Kidney (tissue), 14 donors: ENCODE measurements around the gene GARRE1. TPM values are rescaled to one million over a fixed set of nuclear protein-coding genes. Genes with fewer than 3 reads are reported as not detected.

Source experiments
- DNase-seq, 5 donors: peaks; one replicate each; pipeline ENCODE4 v3.0.0-alpha.2; 2013 to 2020
- FAIRE-seq: peaks from 2 replicates; lab custom pipeline; 2012; peaks lifted over from hg19 to GRCh38; lab: Jason Lieb, UNC
- H3K27ac ChIP-seq, 2 donors: one replicate each; pipeline ENCODE4 v1.7.0; 2013; ENCODE audit warnings: low read depth in 2 of 2, low read length in 2 of 2, inconsistent platforms in 1 of 2
- H3K27me3 ChIP-seq: one replicate; pipeline ENCODE4 v1.7.1; 2013; ENCODE audit warnings: low read length, inconsistent platforms; ENCODE audit not compliant: control insufficient read depth, insufficient read depth
- H3K36me3 ChIP-seq, 3 donors: one replicate each; pipeline versions ENCODE4 v1.7.0 to v1.7.1; 2013; ENCODE audit warnings: low read length in 3 of 3, control low read depth in 1 of 3, inconsistent platforms in 1 of 3; ENCODE audit not compliant: insufficient read depth in 3 of 3, control insufficient read depth in 2 of 3
- H3K4me1 ChIP-seq, 3 donors: one replicate each; pipeline versions ENCODE4 v1.7.0 to v1.7.1; 2013; ENCODE audit warnings: low read length in 3 of 3, inconsistent platforms in 1 of 3, low read depth in 1 of 3; ENCODE audit not compliant: control insufficient read depth in 2 of 3, insufficient read depth in 2 of 3
- H3K4me3 ChIP-seq, 3 donors: one replicate each; pipeline versions ENCODE4 v1.7.0 to v1.8.1; 2013; ENCODE audit warnings: low read length in 3 of 3, control low read depth in 1 of 3, inconsistent platforms in 1 of 3
- H3K9ac ChIP-seq, 3 donors: one replicate each; pipeline versions ENCODE4 v1.7.0 to v1.7.1; 2013; ENCODE audit warnings: low read length in 3 of 3, control low read depth in 1 of 3, inconsistent platforms in 1 of 3
- H3K9me3 ChIP-seq, 3 donors: one replicate each; pipeline versions ENCODE4 v1.7.0 to v1.7.1; 2013; ENCODE audit warnings: low read length in 3 of 3, control low read depth in 1 of 3, inconsistent platforms in 1 of 3; ENCODE audit not compliant: control insufficient read depth in 2 of 3, insufficient read depth in 1 of 3
- intact Hi-C: fragments of 100-400 bp; cut with DNase I; formaldehyde crosslinking; loops from one replicate; pipeline ENCODE4 v1.11.1; 2022
- polyA plus RNA-seq: library from polyadenylated mRNA; stranded (reverse); fragments of 350-450 nt; fragmentation: Illumina TruSeq; extraction: RNeasy Lipid Tissue Mini Kit (QIAGEN cat#74804); gene quantifications from one replicate; pipeline ENCODE4 v1.2.3, GENCODE V29; 2014; ENCODE audit warnings: low read depth, low replicate concordance; ENCODE audit not compliant: insufficient read depth
- total RNA-seq: library from RNA; stranded (reverse); fragmentation: NEBNext Ultra II Directional; extraction: Animal tissue kit (Norgen Biotek cat#: 25700); gene quantifications from one replicate; pipeline ENCODE4 v1.2.1, GENCODE V29; 2021
- TF ChIP-seq, protein P1 (sequence below): IDR thresholded peaks from 3 replicates; pipeline ENCODE4 v1.5.1; 2012; ENCODE audit warnings: mild to moderate bottlenecking, moderate library complexity, borderline replicate concordance; ENCODE audit not compliant: insufficient read depth; ENCODE audit errors: extremely low read depth
- donor health status: control.
- donor health status: control.
- donor health status: control.
- donor health status: control.
- donor health status: control.
- donor health status: DM: yes; HTN: yes; CAD: no.
- donor health status: Normal renal cell carcinoma (clear cell type).

The GARRE1 gene
- total and polyA plus RNA-seq, 2 donors from 2014 or later, result 5.5 to 37.7 TPM

DNA sequence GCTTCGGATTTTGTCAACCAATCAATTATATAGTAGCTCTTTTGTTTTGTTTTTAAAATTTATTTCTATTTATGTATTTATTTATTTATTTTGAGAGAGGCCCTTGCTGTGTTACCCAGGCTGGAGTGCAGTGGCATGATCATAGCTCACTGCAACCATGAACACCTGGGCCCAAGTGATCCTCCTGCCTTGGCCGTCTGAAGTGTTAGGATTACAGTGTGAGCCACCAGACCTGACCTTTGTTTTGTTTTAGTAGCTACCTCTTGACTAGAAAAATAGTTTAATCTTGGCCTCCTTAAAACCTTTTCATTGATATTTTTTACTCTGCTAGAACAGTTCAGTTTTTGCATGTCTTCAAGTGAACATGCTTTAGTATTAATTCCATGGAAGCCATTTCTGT lies 15.1 kb downstream of the GARRE1 start:
- H3K9me3 ChIP-seq, result no peaks in the 10 kb centered on the region
- no peaks in the 10 kb centered on the region for H3K36me3 ChIP-seq
- peaks cover 11 to 27% (median 21%) of the 10 kb centered on the region in 3 donors for H3K4me1 ChIP-seq
- intact Hi-C loops, result no loop called here
- H3K4me3 ChIP-seq, result no peak overlapping the region
- TF ChIP-seq, protein P1, sequence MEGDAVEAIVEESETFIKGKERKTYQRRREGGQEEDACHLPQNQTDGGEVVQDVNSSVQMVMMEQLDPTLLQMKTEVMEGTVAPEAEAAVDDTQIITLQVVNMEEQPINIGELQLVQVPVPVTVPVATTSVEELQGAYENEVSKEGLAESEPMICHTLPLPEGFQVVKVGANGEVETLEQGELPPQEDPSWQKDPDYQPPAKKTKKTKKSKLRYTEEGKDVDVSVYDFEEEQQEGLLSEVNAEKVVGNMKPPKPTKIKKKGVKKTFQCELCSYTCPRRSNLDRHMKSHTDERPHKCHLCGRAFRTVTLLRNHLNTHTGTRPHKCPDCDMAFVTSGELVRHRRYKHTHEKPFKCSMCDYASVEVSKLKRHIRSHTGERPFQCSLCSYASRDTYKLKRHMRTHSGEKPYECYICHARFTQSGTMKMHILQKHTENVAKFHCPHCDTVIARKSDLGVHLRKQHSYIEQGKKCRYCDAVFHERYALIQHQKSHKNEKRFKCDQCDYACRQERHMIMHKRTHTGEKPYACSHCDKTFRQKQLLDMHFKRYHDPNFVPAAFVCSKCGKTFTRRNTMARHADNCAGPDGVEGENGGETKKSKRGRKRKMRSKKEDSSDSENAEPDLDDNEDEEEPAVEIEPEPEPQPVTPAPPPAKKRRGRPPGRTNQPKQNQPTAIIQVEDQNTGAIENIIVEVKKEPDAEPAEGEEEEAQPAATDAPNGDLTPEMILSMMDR, result no peak
- H3K27me3 ChIP-seq, result no peaks in the 10 kb centered on the region
- FAIRE-seq (no peak), DNase-seq (no peak)
- peak overlapping the region in 1 of 3 donors; percentile 42 for H3K9ac ChIP-seq
- H3K27ac ChIP-seq, result peak overlapping the region; percentile 52 to 97

DNA sequence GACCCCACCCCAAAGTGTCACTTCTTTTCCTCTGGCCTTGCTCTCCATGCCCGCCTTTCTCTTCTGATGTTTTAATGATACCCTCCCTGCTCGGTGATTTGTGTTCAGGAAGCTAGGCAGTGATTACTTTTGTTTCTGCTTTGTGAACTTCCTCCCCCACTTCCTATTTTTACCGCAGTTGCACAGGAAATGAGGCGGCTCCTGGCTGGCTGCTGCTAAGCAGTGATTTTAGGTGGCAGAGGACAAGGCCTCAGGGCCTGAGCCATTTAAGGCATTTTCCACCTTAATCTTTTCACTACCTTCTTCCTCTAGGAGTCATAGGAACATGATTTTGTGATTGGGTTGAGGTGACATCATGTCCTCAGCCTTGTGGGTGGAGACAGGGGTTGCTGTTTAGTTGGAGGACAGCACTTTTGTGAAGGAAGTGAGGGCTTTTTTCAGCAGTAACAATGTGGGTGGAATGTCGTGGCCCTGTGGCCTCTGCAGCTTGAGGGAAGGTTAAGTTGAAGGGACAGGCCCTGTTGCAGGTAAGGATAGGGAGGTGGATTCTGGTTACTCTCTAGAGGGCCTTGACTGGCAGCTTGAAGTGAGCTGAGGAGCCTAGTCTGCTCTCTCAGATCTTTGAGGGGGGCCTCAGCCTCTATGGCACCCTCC lies 15.7 kb downstream of the GARRE1 start:
- no peak for FAIRE-seq
- no peaks in the 10 kb centered on the region for H3K9me3 ChIP-seq
- H3K4me3 ChIP-seq, result peak overlapping the region; percentile 0 to 10 (median 8)
- no peaks in the 10 kb centered on the region for H3K36me3 ChIP-seq
- intact Hi-C loops, result no loop called here
- peak overlapping the region in 2 of 3 donors; percentile 29 to 42 for H3K9ac ChIP-seq
- peaks cover 11 to 27% (median 22%) of the 10 kb centered on the region in 3 donors for H3K4me1 ChIP-seq
- DNase-seq, result peak; percentile 60 to 95 (median 85)
- TF ChIP-seq, protein P1, result no peak
- H3K27ac ChIP-seq, result peak overlapping the region; percentile 52 to 97
- no peaks in the 10 kb centered on the region for H3K27me3 ChIP-seq

DNA sequence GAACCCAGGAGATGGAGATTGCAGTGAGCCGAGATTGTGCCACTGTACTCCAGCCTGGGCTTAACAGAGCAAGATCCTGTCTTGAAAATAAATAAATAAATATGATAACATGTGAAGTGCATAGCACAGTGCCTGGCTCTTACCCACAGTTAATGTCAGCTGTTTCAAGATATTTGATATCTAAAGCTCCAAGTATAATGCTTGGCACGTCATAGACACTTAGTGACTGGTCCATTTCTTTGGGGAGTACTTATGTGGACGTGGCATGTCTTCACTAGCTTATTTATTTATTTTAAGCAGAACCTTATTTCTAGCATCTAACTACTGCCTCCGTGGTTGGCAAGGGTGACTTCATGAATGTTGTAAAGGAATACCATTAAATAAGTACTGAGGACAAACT lies 18.8 kb downstream of the GARRE1 start:
- Histone ChIP-seq H3K4me1 (peaks cover 11 to 25% (median 19%) of the 10 kb centered on the region in 3 donors), H3K9me3 (no peaks in the 10 kb centered on the region), H3K27me3 (no peaks in the 10 kb centered on the region), H3K4me3 (no peak overlapping the region), H3K27ac (no peak overlapping the region), H3K36me3 (no peaks in the 10 kb centered on the region), H3K9ac (no peak overlapping the region)
- FAIRE-seq, result no peak
- no peak for DNase-seq
- TF ChIP-seq, protein P1, result no peak
- intact Hi-C loops, result no loop called here
